GM19043 (cell line): Measurements from ENCODE around the gene PRR20A.
"Not testable (repeated sequence)": the region's sequence is repeated elsewhere in the genome, so short reads cannot be mapped to it uniquely, and the experiment has no call there.

ENCODE experiments used
- ATAC-seq: cut with Tn5 transposase; IDR thresholded peaks from one replicate; pipeline ENCODE4 v1.9.1; 2021; ENCODE audit warnings: low read depth; ENCODE audit not compliant: unreplicated experiment

PRR20A gene

GRCh38 chr13:57140235-57140968 is at the start of gene PRR20A:
Gene PRR20A (plus strand): TSS chr13:57140918. CDS start chr13:57141305, 387 bp downstream.
- not testable (repeated sequence) for ATAC-seq

GRCh38 chr13:57114945-57115344 is 25.8 kb upstream of the PRR20A start:
- ATAC-seq: no peak

DNA sequence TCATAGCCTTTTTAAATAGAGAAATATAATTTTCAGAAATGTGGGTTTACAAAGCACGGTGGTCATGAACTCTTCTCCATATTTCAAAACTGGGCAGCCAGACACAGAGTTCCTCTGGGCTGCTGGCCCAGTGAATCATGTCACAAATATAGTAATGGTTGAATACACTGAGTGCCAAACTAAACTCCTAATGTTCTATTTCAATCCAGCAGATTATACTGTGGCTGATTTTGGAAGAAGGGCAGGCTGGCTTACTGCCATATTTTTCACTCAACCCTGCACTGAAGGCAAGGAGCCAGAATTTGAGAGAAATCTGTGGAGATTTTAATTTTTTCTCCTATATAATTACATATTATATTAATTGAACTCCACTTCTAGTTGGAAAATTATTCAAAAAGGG is 17.0 kb upstream of the PRR20A start:
- no peak for ATAC-seq

- no peak for ATAC-seq
Observed at GRCh38 chr13:57128909-57129308, 11.8 kb upstream of the PRR20A start.

- no peak for ATAC-seq
Observed at GRCh38 chr13:57136093-57136492, 4.6 kb upstream of the PRR20A start.

- ATAC-seq: no peak
Observed at GRCh38 chr13:57137585-57137984, 3.1 kb upstream of the PRR20A start.

- ATAC-seq: no peak
Observed at GRCh38 chr13:57138988-57139387, 1.7 kb upstream of the PRR20A start.

DNA sequence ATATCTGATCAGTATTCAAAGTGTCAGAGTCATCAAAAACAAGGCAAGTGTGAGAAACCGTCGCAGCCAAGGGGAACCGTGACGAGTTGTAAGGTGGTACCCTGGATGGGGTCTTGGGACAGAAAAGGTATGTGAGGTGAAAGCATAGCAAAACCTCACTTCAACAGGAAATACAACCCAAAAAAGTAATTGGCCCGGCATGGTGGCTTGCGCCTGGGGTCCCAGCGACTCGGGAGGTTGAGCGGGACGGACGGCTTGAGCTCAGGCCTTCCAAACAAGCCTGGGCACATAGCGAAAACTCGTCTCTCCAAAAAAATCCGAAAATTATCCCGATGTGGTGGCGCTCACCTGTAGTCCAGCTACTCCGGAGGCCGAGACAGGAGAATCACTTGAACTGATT is 937 bp upstream of the PRR20A start:
- not testable (repeated sequence) for ATAC-seq

- not testable (repeated sequence) for ATAC-seq
Observed at GRCh38 chr13:57147188-57147587, 6.5 kb downstream of the PRR20A start, which contains the start of gene PRR20B. Gene PRR20B (plus strand): TSS chr13:57147488. CDS start chr13:57147875, 387 bp downstream.

DNA sequence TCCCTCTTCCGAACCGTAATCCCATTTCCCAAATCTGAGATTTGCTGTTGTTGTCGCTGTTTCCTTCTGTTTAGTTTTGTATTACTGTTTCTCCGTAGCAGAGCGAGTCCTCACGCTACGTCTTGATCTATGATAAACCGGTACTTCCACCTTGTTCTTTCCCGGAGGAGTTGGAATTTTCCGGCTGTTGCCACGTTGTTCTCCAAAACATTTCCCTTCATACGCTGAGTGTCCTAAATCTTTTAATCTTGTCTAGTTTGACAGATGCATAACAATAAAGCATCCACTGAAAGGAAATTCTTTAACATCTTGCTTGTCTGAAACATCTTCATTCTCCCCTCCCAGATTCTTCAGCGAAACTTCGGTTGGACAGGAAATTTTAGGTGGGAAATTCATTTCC is 7.4 kb downstream of the PRR20A start:
- ATAC-seq: not testable (repeated sequence)

- ATAC-seq: not testable (repeated sequence)
Observed at GRCh38 chr13:57153761-57154160, 13.0 kb downstream of the PRR20A start, which contains the start of gene PRR20C. Gene PRR20C (plus strand): TSS chr13:57154061. CDS start chr13:57154448, 387 bp downstream.

DNA sequence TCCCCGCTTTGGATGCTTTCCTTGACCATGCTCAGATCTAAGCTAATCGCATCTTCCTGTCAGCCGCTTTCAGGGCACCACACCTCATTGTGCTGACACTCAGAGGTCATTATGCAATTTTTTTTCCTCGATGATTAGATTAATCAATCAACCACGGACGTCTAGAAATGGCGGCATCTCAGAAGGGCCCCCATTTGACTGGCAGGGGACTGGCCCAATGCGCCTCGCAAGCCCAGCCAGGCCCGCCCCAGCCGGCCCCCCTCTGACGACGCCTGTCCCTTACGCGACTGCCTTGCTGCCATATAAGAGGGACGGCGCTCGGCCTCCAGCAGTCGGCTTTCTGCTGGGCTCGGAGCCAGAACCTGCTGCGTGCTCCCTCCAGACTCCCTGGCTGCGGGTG is 19.6 kb downstream of the PRR20A start, which contains the start of gene PRR20D:
TSS of gene PRR20D (plus strand) at position 301 of the 400 bp plus-strand sequence. CDS start 387 bp downstream, outside the sequence.
- ATAC-seq: not testable (repeated sequence)

DNA sequence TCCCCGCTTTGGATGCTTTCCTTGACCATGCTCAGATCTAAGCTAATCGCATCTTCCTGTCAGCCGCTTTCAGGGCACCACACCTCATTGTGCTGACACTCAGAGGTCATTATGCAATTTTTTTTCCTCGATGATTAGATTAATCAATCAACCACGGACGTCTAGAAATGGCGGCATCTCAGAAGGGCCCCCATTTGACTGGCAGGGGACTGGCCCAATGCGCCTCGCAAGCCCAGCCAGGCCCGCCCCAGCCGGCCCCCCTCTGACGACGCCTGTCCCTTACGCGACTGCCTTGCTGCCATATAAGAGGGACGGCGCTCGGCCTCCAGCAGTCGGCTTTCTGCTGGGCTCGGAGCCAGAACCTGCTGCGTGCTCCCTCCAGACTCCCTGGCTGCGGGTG is 26.2 kb downstream of the PRR20A start, which contains the start of gene PRR20E:
TSS of gene PRR20E (plus strand) at position 301 of the 400 bp plus-strand sequence. CDS start 387 bp downstream, outside the sequence.
- not testable (repeated sequence) for ATAC-seq

DNA sequence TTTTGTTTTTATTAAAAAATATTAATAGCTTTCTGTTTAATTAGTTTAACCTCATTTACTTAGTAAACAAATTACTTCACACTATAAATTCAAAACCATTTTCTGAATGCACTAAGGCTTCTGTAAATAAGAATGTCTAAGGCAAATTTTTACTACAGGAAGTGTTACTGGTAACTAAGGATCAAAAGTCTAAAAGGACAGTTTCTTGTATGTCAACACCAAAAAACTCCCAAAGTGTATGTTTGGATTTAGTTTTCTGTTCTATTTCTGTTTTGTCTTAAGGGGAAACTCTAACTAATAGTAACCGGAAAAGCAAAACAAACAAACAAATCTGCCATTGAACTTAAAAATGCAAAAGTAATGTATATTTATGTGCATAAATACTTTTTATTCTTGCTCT is 50.9 kb downstream of the PRR20A start:
- no peak for ATAC-seq
